Activated CD4-positive, alpha-beta T cell treated with anti-CD3 and anti-CD28 coated beads, Interleukin-2, amount 10 ng/mL, durations not matched to agents 24 days and 14 days (primary cell): ENCODE measurements around the gene TMEM72. TPM values are rescaled to one million over a fixed set of nuclear protein-coding genes. Genes with fewer than 3 reads are reported as not detected.

ENCODE experiments used
- DNase-seq: peaks from one replicate; pipeline ENCODE4 v3.0.0; 2022
- H3K27ac Mint-ChIP-seq: one replicate; pipeline ENCODE4 v1.8.0; 2022; ENCODE audit warnings: mild to moderate bottlenecking, mixed read lengths
- H3K27me3 Mint-ChIP-seq: one replicate; pipeline ENCODE4 v1.8.0; 2022; ENCODE audit warnings: mixed read lengths
- H3K36me3 Mint-ChIP-seq: one replicate; pipeline ENCODE4 v1.8.0; 2022; ENCODE audit warnings: low read depth, mild to moderate bottlenecking, mixed read lengths
- H3K4me1 Mint-ChIP-seq: one replicate; pipeline ENCODE4 v1.8.0; 2021; ENCODE audit warnings: mixed read lengths
- H3K4me3 Mint-ChIP-seq: one replicate; pipeline ENCODE4 v1.8.0; 2022; ENCODE audit warnings: mild to moderate bottlenecking, moderate library complexity, mixed read lengths
- H3K9me3 Mint-ChIP-seq: one replicate; pipeline ENCODE4 v1.8.0; 2021; ENCODE audit warnings: mixed read lengths
- intact Hi-C: fragments of 100-400 bp; cut with micrococcal nuclease; formaldehyde crosslinking; loops from one replicate; pipeline ENCODE4 v1.15.1; 2023
- total RNA-seq: library from RNA; stranded (reverse); gene quantifications from 2 replicates; pipeline ENCODE4 v1.2.3, GENCODE V29; 2022

TMEM72 gene
- total RNA-seq, 1 donor from 2014 or later, result not detected

- H3K9me3 Mint-ChIP-seq, result no peaks in the 10 kb centered on the region
- H3K4me1 Mint-ChIP-seq, result peaks cover 12% of the 10 kb centered on the region
- peaks cover 10% of the 10 kb centered on the region for H3K36me3 Mint-ChIP-seq
- H3K27ac Mint-ChIP-seq, result no peak overlapping the region
- H3K27me3 Mint-ChIP-seq, result no peaks in the 10 kb centered on the region
- DNase-seq, result no peak
- intact Hi-C loops, result no loop called here
- H3K4me3 Mint-ChIP-seq, result no peak overlapping the region
These were observed 42.9 kb downstream of the TMEM72 start for GRCh38 chr10:44954042-44954441.

GRCh38 chr10:44954962-44955361, 43.8 kb downstream of the TMEM72 start:
- no peaks in the 10 kb centered on the region for H3K27me3 Mint-ChIP-seq
- no peak overlapping the region for H3K4me3 Mint-ChIP-seq
- no peak for DNase-seq
- intact Hi-C loops, result no loop called here
- H3K27ac Mint-ChIP-seq, result no peak overlapping the region
- peaks cover 13% of the 10 kb centered on the region for H3K4me1 Mint-ChIP-seq
- no peaks in the 10 kb centered on the region for H3K9me3 Mint-ChIP-seq
- H3K36me3 Mint-ChIP-seq, result peaks cover 10% of the 10 kb centered on the region

DNA sequence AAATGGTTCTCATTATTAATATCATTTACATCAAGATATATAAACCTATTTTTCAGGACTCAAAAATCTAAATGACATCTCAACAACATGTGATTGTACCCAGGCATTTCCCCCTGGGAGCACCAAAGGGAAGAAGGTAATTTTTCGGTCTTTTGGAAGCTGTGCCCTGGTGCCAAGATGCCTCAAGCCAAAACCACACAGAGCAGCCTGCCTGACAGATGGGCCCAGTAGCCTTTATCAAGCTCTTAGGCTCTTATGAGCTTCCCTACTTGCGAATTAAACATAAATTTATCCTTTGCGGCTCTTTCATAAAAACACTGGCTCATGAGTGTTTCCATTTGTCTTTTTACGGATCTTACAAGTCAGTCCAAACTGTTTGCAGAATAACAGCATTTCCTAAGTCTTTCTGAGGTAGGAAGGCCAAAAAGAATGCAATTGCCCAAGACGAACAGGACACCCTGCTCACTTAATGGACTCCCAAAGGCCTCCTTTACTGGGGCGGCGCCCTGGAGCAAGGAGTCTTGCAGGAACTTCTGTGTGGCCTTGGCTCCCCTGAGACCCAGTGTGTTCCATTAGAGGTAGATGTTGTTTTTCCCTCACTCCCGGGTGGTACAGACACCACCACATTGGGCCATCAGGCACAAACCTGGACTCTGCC, 44.4 kb downstream of the TMEM72 start:
- peaks cover 10% of the 10 kb centered on the region for H3K36me3 Mint-ChIP-seq
- DNase-seq, result no peak
- no peak overlapping the region for H3K4me3 Mint-ChIP-seq
- H3K4me1 Mint-ChIP-seq, result peaks cover 13% of the 10 kb centered on the region
- no peaks in the 10 kb centered on the region for H3K9me3 Mint-ChIP-seq
- intact Hi-C loops, result no loop called here
- no peaks in the 10 kb centered on the region for H3K27me3 Mint-ChIP-seq
- H3K27ac Mint-ChIP-seq, result no peak overlapping the region

- Mint-ChIP-seq H3K36me3 (peaks cover 10% of the 10 kb centered on the region), H3K27me3 (no peaks in the 10 kb centered on the region), H3K4me3 (no peak overlapping the region), H3K27ac (no peak overlapping the region), H3K9me3 (no peaks in the 10 kb centered on the region), H3K4me1 (peaks cover 13% of the 10 kb centered on the region)
- no peak for DNase-seq
- intact Hi-C loops, result no loop called here
These were observed 45.1 kb downstream of the TMEM72 start for GRCh38 chr10:44956226-44956625.

- H3K27me3 Mint-ChIP-seq, result no peaks in the 10 kb centered on the region
- no peak overlapping the region for H3K27ac Mint-ChIP-seq
- intact Hi-C loops, result no loop called here
- no peaks in the 10 kb centered on the region for H3K9me3 Mint-ChIP-seq
- peaks cover 13% of the 10 kb centered on the region for H3K4me1 Mint-ChIP-seq
- H3K36me3 Mint-ChIP-seq, result peaks cover 10% of the 10 kb centered on the region
- DNase-seq, result no peak
- H3K4me3 Mint-ChIP-seq, result no peak overlapping the region
These were observed 45.9 kb downstream of the TMEM72 start for GRCh38 chr10:44956717-44957706.

GRCh38 chr10:44958196-44958897, 47.2 kb downstream of the TMEM72 start:
- peaks cover 13% of the 10 kb centered on the region for H3K4me1 Mint-ChIP-seq
- H3K36me3 Mint-ChIP-seq, result peaks cover 10% of the 10 kb centered on the region
- intact Hi-C loops, result loop anchor here (2.0 kb wide), 2 partner anchors 26 to 42 kb away; partner anchors contain the start of gene ZNF22
- H3K4me3 Mint-ChIP-seq, result peak overlapping the region; percentile 84
- H3K9me3 Mint-ChIP-seq, result no peaks in the 10 kb centered on the region
- no peaks in the 10 kb centered on the region for H3K27me3 Mint-ChIP-seq
- no peak for DNase-seq
- H3K27ac Mint-ChIP-seq, result peak overlapping the region; percentile 49

GRCh38 chr10:44958898-44959246, 47.7 kb downstream of the TMEM72 start:
- H3K4me1 Mint-ChIP-seq, result peaks cover 13% of the 10 kb centered on the region
- peaks cover 10% of the 10 kb centered on the region for H3K36me3 Mint-ChIP-seq
- intact Hi-C loops, result loop anchor here (1.0 to 2.0 kb wide), 3 partner anchors 16 to 42 kb away; partner anchors contain the start of gene ZNF22
- H3K9me3 Mint-ChIP-seq, result no peaks in the 10 kb centered on the region
- H3K27me3 Mint-ChIP-seq, result no peaks in the 10 kb centered on the region
- H3K4me3 Mint-ChIP-seq, result peak overlapping the region; percentile 84
- H3K27ac Mint-ChIP-seq, result peak overlapping the region; percentile 51
- no peak for DNase-seq

- H3K27ac Mint-ChIP-seq, result peak within 1 kb of the TSS; percentile 51
- H3K27me3 Mint-ChIP-seq, result no peaks in the 10 kb centered on the region
- H3K36me3 Mint-ChIP-seq, result peaks cover 10% of the 10 kb centered on the region
- no peaks in the 10 kb centered on the region for H3K9me3 Mint-ChIP-seq
- H3K4me1 Mint-ChIP-seq, result peaks cover 13% of the 10 kb centered on the region
- H3K4me3 Mint-ChIP-seq, result peak within 1 kb of the TSS; percentile 84
- peak; percentile 99 for DNase-seq
- intact Hi-C loops, result loop anchor here (1.0 to 2.0 kb wide), 3 partner anchors 16 to 41 kb away; partner anchors contain the start of gene ZNF22
These were observed 48.3 kb downstream of the TMEM72 start, which contains the start of gene RASSF4 for GRCh38 chr10:44959247-44960087. Gene RASSF4 (plus strand): TSS chr10:44959802. CDS start chr10:44970203, 10,401 bp downstream.

DNA sequence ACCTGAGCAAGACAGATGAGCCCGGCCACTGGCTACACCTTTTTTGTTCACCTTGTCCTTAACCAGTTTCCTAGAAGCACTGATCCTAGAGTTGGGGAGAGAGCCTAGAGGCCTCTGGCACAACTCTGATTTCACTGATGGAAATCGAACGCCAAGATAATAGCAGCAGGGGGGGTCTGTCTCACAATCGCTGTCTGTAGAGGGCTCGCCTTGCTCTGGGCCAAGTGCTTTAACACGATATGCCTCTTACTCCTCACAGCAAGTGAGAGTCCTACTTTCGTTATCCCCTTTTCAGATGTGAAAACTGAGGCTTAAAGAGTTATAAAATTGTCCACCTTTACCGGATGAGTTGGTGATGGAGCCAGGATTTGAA, 48.9 kb downstream of the TMEM72 start:
- no peak for DNase-seq
- H3K4me3 Mint-ChIP-seq, result peak overlapping the region; percentile 84
- no peaks in the 10 kb centered on the region for H3K9me3 Mint-ChIP-seq
- H3K4me1 Mint-ChIP-seq, result peaks cover 16% of the 10 kb centered on the region
- H3K36me3 Mint-ChIP-seq, result peaks cover 10% of the 10 kb centered on the region
- intact Hi-C loops, result no loop called here
- no peak overlapping the region for H3K27ac Mint-ChIP-seq
- H3K27me3 Mint-ChIP-seq, result no peaks in the 10 kb centered on the region

- H3K36me3 Mint-ChIP-seq, result peaks cover 10% of the 10 kb centered on the region
- peak overlapping the region; percentile 41 for H3K27ac Mint-ChIP-seq
- H3K27me3 Mint-ChIP-seq, result no peaks in the 10 kb centered on the region
- intact Hi-C loops, result no loop called here
- H3K4me3 Mint-ChIP-seq, result peak overlapping the region; percentile 84
- H3K4me1 Mint-ChIP-seq, result peaks cover 18% of the 10 kb centered on the region
- DNase-seq, result no peak
- H3K9me3 Mint-ChIP-seq, result no peaks in the 10 kb centered on the region
These were observed 49.5 kb downstream of the TMEM72 start for GRCh38 chr10:44960482-44961229.

DNA sequence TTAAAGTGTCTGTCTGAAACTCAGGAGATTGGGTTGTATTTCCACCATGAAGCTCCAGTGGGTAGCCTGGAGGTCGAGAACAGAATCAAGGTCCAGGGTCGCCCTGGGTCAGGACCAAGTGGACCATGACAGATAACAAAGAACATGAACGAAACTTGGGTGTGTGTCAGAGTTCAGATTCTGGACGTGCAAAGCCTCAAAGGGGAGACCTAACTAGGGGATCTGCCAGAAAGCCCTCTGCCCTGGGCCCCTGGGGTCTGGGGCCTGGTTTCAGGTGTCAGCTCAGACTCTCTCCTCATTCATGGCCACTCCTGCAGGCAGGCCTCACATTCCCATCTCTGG, 50.1 kb downstream of the TMEM72 start:
- intact Hi-C loops, result no loop called here

DNA sequence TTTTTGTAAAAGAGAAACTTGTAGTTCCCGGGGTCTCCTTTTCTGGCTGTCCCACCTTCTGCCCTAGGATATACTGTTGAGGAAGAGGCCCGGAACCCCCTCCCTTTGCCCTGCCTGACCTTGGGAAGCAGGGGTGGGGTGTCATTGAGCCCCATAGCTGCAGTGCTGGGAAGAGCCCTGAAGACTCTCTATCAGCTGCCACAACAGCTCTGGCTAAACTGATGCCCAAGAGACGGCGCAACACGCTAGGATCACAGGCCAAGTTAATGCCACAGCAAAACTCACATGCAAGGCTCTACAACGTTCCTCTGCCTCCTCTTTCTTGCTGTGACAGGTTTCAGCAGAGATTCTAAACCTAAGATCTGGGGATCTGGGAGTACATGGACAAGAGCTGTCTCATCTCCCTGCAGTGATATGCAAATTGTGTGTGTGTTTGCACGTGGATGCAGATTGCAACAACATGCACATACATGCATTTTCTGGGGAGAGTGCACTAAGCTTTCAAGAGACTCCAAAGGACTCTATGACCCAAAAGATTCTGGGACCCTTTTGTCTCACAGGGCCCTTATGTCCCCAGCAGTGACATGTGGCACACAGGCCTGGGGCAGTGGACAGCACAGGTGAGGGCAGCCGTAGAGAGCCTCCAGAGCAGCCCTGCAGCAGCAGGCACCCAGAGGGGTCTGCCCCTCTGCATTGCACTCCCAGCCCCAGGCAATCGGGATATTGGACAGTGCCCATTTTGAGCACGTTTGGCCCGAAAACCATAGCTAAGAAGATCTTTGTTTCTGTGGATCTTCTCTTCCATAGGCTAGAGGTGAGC, 51.0 kb downstream of the TMEM72 start:
- no peaks in the 10 kb centered on the region for H3K9me3 Mint-ChIP-seq
- peaks cover 26% of the 10 kb centered on the region for H3K4me1 Mint-ChIP-seq
- H3K4me3 Mint-ChIP-seq, result no peak overlapping the region
- H3K27ac Mint-ChIP-seq, result no peak overlapping the region
- intact Hi-C loops, result no loop called here
- no peaks in the 10 kb centered on the region for H3K36me3 Mint-ChIP-seq
- no peaks in the 10 kb centered on the region for H3K27me3 Mint-ChIP-seq
- DNase-seq, result no peak

More for the DNA sequence above, 50.1 kb downstream of the TMEM72 start:
- Mint-ChIP-seq H3K36me3 (peaks cover 6% of the 10 kb centered on the region), H3K9me3 (no peaks in the 10 kb centered on the region), H3K27me3 (no peaks in the 10 kb centered on the region), H3K4me3 (no peak overlapping the region), H3K27ac (no peak overlapping the region), H3K4me1 (peaks cover 23% of the 10 kb centered on the region)
- no peak for DNase-seq
